HG03095 (cell line): Measurements from ENCODE around the gene MLH1.

ENCODE experiments used
- ATAC-seq: cut with Tn5 transposase; IDR thresholded peaks from one replicate; pipeline ENCODE4 v1.9.1; 2021; ENCODE audit warnings: moderate library complexity; ENCODE audit not compliant: unreplicated experiment

MLH1 gene

GRCh38 chr3:36973139-36973538 lies 20.2 kb upstream of the MLH1 start:
- no peak for ATAC-seq

GRCh38 chr3:36981006-36981405 lies 12.3 kb upstream of the MLH1 start:
- no peak for ATAC-seq

GRCh38 chr3:36988356-36988755 lies 5.0 kb upstream of the MLH1 start:
- ATAC-seq, result no peak

GRCh38 chr3:36989005-36989404 lies 4.3 kb upstream of the MLH1 start:
- no peak for ATAC-seq

- ATAC-seq, result no peak
Observed at GRCh38 chr3:36989568-36989967, 3.8 kb upstream of the MLH1 start.

- ATAC-seq, result no peak
Observed at GRCh38 chr3:36991147-36991546, 2.2 kb upstream of the MLH1 start.

GRCh38 chr3:36991923-36992805 lies 1.2 kb upstream of the MLH1 start:
- no peak for ATAC-seq

GRCh38 chr3:36992806-36993325 lies 452 bp upstream of the MLH1 start, which contains the start of gene EPM2AIP1:
EPM2AIP1 (minus strand) TSS chr3:36993131; CDS start chr3:36993077, 54 bp downstream.
- peak; percentile 84 for ATAC-seq

GRCh38 chr3:37014620-37015019 lies 21.3 kb downstream of the MLH1 start:
- ATAC-seq, result no peak

GRCh38 chr3:37015642-37016041 lies 22.3 kb downstream of the MLH1 start:
- ATAC-seq, result no peak

GRCh38 chr3:37016903-37017302 lies 23.6 kb downstream of the MLH1 start:
- no peak for ATAC-seq

GRCh38 chr3:37017683-37018082 lies 24.4 kb downstream of the MLH1 start:
- ATAC-seq, result no peak

GRCh38 chr3:37024092-37024491 lies 30.8 kb downstream of the MLH1 start:
- no peak for ATAC-seq

GRCh38 chr3:37024820-37025405 lies 31.6 kb downstream of the MLH1 start:
- ATAC-seq, result no peak

- no peak for ATAC-seq
Observed at GRCh38 chr3:37025561-37026335, 32.4 kb downstream of the MLH1 start.

- ATAC-seq, result no peak
Observed at GRCh38 chr3:37026851-37027250, 33.5 kb downstream of the MLH1 start.

GRCh38 chr3:37028329-37028728 lies 35.0 kb downstream of the MLH1 start:
- ATAC-seq, result no peak

- ATAC-seq, result no peak
Observed at GRCh38 chr3:37029111-37029510, 35.8 kb downstream of the MLH1 start.

- ATAC-seq, result no peak
Observed at GRCh38 chr3:37029516-37030163, 36.3 kb downstream of the MLH1 start.

- no peak for ATAC-seq
Observed at GRCh38 chr3:37030588-37030987, 37.3 kb downstream of the MLH1 start.
